OCI-M1 (cell line): ENCODE data around the gene C20orf204.

ENCODE experiments used
- DNase-seq: peaks from one replicate; lab custom pipeline; 2025; lab: John Stamatoyannopoulos, UW

Gene C20orf204

DNA sequence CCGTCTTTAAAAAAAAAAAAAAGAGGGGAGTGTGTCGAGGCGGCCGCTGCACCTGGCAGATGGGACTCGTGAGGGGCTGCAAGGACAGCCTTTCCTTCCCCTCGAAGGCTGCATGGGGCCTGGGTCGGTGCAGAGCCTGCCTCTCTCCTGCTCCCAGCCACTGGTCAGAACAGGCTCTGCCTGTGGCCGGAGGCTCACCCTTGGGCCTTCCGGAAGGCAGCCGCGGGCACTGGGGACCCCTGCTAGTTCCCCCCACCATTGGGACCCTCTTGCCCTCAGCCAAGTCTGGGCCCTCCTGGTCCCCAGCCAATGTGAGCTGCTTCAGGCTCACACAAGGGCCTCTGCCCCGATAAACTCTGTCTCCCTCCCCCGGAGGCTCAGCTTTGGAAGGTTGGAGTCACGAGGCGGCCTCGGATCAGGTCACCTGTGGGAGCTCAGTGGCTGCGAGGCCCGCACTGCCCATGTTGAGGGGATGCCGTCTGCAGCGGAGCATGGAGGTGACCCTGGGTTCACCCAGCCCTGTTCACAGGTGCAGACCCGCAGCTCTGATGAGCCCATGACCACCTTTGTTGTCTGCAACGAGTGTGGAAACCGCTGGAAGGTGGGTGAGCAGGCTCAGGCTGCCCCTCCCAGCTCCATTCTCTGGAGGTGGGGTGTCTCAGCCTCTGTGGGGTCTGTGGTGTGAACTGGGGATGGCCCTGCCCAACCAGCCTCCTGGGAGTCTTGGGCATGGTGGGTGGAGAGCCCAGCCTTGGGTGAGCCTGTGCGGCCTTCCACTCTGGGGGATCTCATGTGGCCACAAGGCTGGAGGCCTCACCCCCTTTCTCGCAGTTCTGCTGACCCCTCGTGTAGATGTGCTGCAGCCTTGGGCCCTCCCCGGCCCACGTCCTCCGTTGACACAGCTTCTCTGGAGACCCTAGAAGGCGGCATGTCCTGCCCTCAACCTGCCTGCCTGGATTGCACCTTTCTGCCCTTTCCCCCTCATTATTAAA lies 35.7 kb downstream of the C20orf204 start:
- no peak for DNase-seq

DNA sequence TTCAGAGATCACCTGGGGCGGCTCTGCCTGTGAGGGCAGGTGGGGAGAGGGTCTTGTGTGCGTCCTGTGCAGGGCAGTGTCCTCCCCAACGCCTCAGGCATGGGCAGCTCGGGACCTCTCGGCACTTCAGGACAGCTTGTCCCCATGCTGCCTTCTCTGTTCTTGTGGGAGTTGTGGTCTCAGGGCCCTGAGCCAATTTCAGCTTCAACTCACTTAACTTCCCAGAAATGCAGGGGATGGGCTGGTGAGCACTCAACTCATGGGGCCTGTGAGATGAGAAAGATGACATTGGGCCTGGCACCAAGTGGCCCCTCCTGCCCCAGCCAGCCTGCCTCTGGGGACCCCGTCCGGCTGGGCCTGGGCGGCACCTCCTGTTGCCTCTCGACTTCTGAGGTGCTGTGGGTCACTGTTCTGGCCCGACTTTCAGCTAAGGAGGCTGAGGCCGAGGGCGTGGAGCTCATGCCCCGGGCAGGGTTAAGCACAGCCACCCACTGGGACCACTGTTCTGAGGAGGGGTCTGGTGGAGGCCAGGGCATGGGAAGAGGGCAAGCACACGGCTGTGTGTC lies 36.6 kb downstream of the C20orf204 start:
- DNase-seq = peak; percentile 67

DNA sequence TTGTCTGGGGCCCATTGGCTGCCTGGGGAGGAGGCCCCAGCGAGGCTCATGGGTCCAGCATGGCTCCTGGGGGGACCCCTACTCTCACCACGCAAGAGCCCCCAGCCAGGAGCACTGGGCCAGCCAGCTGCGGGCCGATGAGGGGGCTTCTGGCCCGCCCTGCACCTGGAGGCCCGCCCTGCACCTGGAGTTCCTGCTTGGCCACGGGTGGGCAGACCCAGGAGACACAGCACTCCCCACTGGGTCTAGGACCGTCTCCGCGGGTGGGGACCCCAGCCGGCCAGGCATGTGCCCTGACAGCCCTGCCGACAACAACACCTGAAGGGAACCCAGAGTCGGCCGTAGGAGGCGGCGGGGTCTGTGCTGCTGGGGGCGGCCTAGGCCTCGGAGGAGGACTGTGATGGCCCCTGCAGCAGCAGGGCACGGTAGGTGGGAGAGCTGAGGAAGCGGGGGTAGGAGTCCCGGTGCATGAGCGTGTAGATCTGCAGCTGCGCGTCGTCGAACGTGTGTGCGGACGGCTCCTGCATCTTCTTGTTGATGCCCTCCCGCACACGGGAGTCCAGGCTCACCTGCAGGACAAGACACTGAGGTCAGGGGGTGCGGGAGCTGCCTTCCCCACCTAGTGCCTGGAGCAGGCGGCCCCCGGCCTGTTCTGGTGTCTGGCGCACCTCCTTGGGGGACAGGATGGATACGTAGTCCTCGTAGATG lies 37.6 kb downstream of the C20orf204 start:
- no peak for DNase-seq

DNA sequence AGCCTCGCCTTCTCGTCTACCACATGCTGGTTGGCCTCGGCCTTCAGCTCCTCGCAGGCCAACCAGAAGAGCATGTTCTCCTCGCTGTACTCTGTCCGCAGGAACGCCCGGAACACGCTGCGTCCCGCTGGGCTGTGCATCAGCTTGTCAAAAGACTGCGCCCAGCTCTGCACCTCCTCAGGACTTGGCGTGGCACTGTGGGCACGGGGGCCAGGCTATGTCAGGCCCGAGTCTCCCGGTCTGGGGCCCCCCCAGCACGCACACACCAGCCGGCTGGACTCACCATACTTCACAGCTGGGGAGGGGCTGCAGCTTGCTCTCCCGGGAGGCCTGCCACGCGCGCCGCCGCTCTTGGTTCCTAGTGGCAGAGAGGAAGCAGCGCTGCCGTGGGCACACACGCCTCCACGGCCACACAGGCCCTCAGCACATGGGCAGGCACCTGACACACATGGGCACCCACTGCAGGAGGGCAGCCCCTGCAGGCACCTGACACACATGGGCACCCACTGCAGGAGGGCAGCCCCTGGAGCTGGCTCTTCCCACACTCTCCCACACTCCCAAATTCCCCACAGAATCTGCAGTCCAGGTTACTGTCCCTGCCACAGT lies 38.3 kb downstream of the C20orf204 start:
- DNase-seq = no peak

DNA sequence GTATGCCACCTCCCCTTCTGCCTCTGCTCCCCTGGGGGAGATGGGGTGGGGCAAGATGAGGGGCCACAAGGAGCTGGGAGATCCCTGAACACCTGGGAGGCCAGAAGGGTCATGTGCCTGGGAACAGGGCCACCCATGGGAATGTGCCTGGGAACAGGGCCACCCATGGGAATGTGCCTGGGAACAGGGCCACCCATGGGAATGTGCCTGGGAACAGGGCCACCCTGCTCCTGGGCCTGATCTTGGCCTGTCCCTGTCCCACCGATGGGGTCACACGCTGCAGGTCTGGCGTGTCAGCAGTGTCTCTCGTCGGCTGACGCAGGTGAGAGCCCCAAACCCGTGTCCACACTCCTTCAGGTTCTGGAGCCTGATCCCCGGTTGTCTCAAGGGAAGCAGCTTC lies 39.0 kb downstream of the C20orf204 start:
- DNase-seq = no peak

DNA sequence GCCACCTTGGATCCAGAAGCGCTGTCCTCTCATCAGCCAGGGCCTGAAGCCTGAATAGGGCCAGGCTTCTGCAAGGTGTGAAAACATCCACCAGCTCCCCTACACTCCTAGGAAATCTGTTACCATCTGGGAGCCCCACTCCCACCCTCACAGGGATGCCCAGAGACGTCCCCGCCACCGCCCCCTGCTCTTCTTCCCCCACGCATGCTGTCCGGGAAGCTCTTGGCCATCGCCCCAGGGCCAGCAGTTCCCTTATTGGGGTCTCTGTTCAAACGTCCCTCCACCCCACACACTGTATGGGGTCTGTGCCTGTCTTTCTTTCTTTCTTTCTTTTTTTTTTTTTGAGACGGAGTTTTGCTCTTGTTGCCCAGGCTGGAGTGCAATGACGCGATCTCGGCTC lies 39.6 kb downstream of the C20orf204 start:
- DNase-seq = no peak

DNA sequence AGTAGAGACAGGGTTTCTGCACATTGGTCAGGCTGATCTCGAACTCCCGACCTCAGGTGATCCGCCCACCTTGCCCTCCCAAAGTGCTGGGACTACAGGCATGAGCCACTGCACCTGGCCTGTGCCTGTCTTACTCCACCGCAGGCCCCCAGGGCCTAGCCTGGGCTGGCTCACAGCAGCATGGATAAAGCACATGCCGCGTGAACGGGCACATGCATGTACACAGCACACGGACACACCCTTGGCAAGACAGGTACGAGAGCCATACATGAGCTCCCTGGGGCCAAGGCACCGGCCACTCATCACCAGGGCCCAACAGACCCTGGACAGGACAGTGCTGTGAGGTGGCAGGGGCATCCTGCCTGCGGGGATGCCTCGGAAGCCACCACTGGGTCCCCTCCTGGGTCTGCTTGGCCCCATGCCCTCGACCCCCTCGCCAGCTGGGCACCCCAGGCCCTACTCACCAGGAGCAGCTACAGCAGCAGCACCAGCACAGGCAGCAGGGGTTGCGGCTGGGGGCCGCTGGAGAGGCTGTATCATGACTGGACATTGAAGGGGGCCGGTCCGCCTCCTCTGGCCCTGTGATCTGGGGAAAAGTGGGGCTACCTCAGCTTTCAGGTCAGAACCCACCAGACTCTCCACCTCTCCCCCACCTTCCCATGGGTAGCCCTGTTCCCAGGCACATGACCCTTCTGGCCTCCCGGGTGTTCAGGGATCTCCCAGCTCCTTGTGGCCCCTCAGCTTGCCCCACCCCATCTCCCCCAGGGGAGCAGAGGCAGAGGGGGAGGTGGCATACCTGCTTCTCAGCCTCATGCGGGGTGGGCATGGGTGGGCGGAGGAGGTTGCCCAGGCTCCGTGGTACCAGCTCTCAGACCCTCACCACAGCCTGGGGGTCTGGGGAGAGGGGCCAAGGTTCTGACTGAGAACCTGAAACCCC lies 40.3 kb downstream of the C20orf204 start:
- no peak for DNase-seq

DNA sequence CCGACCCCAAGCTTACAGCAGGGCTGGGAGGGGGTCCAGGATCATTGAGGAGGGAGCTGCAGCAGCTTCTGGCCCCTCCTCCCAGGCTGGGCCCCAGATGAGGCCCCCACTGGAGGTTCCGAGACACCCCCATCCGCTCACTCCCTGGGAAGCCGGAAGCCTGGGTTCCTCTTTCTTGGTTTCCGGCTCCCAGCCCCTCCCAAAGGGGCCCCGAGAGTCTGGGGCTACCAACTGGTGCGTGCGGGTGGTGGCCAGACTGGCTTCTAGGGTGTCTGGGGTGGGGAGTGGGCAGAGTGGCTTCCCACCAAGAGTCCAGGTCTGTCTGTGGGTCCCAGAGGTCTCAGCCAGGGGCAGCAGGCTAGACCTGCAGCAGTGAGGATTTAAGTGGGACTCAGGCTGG lies 41.1 kb downstream of the C20orf204 start:
- DNase-seq = no peak

DNA sequence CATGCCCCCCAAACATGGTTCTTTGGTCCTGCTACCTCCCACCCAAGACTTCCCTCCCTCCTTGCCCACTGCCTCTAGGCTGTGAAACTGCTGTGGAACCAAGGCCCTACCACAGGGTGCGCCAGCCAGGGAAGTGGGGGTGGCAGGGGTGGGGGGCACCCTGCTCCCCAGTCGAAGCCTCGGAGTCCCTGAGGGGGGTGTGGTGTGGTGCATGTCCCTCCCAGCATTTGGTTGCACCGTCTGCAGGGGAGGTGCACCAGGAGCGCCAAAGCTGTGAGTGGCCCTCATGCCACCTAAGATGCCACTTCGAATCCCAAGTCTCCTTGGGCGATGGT lies 41.5 kb downstream of the C20orf204 start:
- DNase-seq = no peak

DNA sequence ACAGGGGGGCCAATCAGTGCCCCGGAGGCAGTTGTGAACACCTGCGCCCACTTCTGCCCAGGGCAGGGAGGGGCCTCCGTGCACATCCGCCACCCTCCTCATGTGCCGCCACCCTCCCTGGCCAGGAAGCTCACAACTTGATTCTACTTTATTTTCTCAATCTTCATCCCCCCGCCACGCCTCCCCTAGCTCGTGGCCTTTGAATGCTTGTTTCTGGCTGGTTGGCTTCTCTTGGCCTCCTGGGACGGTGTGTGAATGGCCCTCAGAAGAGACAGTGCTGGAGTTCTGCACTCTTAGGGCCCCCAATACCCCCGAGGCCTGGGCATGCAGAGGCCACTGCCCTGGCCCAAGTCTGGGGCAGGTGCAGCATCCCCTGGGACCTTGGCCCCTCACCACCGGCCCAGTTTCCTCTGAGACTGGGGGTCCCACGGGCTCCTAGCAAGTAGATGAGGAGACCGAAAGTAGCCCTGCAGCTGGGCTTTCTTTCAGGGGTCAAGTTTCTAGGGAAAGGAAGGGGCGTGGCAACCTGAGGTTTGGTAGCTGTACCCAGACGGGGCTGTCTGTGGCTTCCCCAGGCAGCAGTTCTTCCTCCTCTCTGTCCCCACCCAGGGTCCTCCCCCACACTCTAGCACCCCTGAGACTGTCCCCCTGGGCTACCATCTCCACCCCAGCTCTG lies 42.0 kb downstream of the C20orf204 start:
- DNase-seq = peak; percentile 57

DNA sequence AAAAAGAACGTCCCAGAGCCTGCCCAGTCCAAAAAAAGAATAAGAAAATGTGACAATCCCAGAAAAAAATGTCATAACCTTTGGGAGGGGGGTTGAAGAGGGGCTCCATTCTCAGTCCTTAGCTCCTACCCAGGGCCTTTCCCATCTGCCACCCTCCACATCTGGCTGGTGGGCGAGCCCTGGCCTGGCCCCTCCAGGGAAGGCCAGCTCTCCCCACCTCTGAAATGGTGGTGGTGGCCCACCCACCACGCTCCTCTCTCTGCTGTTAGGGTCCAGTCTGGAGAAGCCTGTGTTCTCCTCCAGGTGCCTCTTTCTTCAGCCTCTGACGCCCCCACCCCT lies 42.9 kb downstream of the C20orf204 start:
- DNase-seq = no peak

DNA sequence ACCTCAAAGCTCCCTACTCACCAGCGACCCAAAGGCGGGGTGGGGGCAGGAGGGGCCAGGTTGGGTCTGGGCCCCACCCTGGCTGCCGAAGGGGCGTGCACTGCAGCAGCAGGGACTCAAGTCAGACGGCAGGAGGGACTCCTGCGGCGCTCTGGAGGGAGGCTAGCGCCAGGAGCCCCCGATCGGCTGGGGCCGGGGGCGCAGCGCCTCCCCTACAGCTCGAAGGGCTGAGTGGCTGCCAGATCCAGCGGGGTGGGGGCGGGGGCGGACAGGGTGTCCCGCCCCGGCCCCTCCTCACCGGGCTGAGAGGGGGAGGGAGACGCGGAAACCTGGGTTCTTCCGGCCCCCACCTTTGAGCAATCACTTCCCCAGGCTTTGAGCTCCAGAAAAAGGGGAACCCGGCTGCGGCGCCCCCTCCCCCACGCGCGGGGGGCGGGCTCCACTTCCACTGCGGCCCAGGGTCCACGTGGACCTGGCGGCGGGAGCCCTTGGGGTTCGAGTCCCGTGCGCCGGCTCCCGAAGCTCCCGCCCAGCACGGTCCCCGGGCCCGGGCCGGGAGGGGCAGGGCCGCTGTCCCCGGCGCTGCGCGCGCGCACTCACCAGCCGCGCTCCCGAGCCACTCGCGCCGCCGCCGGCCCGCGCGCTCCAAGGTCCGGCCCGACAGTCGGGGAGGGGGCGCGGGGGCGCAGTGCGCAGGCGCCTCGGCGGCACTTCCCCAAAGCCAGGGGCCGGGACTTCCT lies 43.5 kb downstream of the C20orf204 start, which contains the start of gene RGS19:
Gene RGS19 (minus strand): TSS at position 246 of the 740 bp plus-strand sequence. CDS start 2,632 bp downstream, outside the sequence.
- peak; percentile 87 for DNase-seq

DNA sequence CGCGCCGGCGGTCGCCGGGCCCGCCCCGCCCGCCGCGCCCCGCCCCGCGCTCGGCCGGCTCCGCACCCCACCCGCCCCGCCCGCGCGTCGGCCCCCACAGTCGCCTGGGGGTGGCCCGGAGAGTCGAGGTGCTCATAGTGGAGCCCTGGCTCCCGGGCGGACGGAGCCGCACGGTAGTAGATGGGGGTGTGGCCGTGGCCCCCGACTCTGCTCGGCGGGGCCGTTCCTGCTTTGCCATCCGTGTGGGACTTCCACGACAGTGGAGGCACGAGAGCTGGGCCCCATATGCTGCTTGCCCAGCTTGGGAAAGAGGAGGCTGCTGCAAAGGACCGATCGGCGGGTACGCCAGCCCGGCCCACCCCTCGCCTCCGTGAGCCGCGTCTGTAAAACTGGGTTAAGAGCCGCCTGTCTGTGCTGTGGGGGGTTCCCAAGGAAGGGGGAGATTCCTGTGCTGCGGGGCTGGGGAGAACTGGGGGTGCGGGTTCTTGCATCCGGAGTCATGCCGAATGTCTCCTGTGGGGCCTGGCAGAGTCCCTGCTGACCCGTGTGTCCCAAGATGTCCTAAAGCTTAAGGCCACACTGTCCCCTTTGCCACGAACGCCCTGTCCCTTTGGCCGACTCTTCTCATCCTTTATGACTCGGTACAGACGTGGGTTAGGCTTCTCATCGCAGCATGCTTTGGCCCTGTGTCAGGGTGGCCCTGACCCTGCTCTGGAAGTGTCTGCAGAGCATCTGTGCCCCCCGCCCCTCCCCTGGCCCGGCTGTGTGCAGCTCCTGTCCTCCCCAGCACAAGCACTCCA lies 44.2 kb downstream of the C20orf204 start, which contains the start of gene OPRL1:
Gene OPRL1 (plus strand): TSS at position 70 of the 800 bp plus-strand sequence. CDS start 12,639 bp downstream, outside the sequence.
- DNase-seq = no peak

DNA sequence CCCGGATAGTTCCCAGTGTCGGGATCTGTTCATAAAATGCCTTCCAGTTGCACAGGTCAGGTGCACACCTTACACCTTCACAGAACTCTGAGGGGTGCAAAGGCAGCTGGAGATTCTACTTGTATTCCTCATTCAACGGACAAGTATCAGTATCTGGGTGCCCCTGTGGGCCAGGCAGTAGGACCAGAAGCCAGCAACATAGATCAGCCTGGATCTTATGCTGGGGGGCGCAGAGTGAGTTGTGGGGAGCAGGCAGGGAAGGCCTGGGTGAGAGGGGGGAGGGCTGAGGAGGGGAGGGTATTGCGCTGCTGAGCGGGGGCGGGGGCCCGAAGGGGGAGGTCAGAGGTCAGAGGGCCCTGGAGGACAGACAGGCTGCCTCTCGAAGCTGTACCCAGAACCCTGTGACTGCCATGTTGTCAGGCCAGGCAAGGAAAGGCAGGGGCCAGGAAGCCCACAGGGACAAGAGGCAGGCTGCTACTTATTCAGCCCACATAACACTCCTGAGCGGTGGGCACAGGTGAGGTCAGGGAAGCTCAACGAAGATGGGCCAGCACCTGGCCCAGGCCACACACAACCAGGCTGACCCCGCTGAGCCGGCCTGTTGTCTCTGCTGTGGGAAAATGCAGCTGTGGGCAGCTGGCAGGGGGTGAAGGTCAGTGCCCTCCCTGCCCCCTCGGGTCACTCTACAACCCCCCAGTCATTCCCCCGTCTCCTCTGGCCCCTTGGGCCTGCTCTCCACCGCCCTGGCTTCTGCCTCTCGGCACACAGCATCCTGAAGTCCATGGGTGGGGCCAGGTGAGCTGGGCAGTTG lies 45.0 kb downstream of the C20orf204 start:
- DNase-seq = no peak

DNA sequence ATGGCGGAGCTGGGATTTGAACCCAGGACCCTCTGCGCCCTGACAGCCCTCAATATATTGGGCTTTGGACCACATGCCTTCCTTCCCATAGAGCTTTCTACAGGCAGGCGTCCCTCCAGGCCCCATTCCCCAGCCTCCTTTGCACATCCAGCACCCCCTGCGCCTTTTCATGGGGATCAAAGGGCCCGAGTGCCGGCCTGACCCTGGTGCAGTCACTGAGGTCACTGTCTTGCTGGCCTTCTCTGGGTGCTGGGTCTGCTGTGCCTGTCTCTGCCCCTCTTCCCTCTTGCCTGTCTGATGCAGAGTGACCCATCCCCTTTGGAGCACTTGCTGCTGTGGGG lies 45.6 kb downstream of the C20orf204 start:
- no peak for DNase-seq

DNA sequence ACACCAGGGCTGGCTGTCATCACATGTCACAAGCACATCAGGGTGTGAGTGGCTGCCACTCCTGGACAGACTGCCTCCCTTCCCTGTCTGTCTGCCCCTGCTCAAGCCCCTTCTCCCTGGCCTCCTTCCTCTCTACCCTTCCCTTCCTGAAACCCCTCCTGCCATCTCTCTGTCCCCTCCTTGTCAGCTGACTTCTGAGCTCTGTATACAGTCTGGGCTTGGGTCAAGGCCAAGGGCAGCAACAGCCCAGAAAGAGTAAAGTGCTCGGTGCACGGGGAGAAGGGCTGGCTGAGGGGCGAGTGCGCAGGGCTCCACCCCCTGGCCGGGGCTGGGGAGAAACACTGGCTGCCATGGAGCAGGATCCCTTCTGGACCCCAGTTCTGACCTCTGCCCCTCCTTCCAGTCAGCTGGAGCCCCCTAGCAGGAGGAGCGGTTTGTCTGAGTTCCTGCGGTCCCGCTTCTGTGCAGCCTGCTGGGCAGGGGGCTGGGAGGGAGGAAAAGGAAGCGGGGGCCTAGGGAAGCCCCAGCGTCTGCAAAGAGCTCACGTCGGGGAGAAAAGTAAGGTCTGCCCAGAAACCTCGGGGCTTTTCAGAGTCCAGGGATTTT lies 46.2 kb downstream of the C20orf204 start:
- peak; percentile 27 for DNase-seq

DNA sequence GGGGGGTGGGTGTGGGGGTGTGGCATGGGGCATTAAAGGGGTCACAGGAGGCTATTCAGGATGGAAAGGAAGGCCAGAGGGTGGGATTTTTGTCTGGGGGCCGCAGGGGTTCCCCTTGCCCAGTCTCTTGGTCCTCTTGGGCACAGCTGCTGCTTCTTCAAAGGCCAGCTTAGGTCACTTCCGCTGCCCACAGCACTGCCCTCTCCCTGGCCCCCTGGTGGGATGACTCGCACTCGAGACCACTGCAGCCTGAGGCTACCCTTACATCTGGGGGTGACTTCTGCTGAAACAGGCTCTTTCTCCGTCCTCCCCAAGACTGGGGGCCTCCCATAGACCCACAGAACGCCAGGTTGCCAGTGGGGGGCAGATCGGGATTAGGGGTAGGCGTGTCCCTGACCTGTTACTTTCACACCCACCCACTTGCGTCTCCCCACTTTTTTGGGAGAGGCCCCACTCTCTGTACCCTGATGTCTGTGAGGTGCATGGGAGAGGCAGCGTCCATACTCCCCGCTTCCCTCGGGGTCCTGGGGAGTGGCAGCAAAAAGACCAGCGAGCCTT lies 46.9 kb downstream of the C20orf204 start:
- no peak for DNase-seq
